NCI-H2196 (cell line): Measurements from ENCODE around the gene POLR3B.

ENCODE experiments used
- DNase-seq: peaks from one replicate; lab custom pipeline; 2025; ENCODE audit not compliant: unreplicated experiment; lab: John Stamatoyannopoulos, UW

Gene POLR3B

DNA sequence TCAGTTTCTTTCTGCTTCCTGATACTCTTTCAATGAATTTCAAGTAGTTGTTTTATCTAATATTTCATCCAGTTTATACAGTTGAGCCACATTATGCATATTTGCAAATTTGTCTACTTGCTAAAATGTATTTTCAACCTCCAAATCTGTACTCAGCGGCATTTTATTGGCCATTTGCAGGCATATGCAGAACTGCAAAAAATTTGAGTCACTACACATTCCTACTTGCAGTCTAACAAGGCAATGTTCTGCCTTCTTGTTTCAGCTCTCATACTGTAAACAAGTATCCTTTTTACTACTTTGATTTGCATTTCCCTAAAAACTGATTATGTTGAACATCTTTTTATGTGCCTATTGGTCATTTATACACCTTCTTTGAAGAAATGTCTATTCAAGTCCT, 55.0 kb downstream of the POLR3B start:
- no peak for DNase-seq

DNA sequence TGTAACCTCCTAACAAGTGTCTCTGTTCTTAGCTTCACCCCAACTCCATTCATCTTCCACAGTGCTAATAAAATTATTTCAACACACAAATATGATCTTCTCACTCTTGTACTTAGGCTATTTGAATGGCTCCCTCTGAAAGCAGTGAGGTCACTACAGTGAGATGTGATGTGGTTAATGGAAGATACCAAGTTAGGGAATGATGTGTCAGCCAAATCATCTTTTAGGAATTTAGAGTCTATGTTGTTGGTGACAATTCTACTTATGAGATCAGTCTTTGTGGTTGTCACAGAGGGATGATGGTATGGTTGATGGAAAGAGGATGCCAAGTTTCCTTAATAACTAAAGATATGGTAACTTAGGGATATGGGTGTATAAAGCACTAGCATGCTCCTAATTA, 57.6 kb downstream of the POLR3B start:
- no peak for DNase-seq

DNA sequence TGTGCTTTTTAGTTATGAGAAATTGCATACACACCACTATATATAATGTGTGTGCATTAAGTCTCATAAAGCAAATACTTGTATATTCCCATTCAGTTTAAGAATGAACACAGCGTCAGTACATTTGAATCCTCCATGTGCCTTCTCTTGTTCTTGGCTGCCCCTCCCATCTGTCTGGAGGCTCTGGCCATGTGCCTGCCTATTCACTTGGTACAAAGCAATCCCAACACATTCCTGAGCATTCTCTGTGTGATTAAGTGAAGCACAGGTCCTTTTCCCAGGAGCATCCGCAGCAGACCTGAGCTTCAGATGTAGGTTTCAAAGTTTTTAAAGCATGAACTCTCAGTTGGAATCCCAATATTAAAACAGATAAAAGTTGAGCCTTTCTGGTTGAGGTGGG, 58.7 kb downstream of the POLR3B start:
- no peak for DNase-seq

DNA sequence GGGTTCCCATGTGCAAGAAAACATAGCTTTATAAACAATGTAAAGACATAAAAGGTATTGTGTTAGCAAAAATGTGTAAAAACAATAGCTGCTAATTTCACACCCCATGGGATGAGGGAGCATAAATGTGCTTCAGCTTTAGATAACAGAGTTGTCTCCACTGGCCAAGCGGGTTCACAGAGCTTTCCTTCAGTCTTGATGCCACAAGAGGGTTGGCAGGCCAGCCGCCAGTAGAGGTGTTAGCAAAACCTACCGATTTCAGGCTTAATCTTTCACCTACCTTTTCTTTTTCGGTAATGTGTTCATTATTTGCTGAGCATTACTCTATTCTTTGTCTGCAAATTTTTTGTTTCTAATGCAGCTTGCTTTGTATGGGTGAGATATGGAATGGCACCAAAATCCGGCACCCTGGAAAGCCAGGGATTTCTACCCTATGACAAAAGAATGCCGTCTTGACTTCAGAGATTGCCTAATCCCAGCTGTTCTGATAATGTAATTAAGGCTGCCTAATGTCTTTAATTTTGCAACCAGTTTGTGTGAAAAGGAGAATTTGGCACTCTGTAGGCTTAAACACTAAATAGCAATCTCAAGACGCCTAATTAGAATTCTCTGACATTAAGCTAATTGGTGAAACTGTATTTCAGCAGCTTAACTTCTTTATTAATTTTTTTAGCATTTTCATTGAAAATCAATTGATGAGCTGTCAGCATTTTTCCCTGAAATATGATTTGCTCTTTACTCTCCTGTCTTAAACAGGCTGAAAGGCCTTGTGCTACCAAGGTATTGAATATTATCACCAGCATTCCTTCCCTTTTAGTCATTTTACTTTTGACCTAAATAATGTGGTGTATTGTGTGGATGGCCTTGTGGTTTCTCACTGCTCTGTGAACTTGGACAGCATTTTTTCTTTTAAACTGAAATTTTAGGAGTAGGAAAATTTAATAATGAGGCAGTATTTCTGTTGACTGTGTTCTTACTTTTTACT, 60.7 kb downstream of the POLR3B start:
- no peak for DNase-seq

DNA sequence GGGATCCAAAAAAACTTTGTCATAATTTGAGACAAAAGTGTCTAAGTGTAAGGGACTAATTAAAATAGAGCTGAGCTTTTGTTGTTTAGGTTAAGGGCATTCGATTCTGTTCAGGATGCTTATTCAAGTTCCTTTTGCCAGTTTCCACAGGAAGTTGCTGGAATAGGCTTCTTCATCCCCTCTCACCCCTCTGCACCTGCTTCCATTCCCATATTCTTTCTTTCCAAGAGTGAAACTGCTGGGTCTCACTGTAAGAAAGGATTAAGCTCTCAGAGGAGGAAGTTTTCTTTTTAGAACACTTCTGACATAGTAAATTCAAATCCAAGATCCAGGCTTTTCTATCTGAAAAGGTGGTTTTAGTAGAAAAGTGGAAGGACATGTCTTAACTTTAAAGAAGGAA, 61.4 kb downstream of the POLR3B start:
- DNase-seq = no peak

DNA sequence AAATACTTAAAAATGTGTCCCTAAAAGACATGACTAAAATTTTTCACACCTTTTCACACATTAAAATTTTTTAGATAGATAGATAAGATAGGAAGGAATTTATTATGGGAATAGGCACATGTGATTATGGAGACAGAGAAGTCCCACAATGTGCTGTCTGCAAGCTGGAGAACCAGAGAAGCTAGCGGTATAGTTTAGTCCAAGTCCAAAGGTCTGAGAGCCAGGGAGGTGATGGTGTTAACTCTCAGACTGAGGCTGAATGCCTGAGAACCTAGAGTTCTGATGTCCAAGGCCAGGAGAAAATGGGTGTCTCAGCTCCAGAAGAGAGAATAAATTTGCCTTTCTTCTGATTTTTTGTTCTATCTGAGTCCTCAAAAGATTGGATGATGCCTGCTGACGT, 65.7 kb downstream of the POLR3B start:
- DNase-seq = no peak

DNA sequence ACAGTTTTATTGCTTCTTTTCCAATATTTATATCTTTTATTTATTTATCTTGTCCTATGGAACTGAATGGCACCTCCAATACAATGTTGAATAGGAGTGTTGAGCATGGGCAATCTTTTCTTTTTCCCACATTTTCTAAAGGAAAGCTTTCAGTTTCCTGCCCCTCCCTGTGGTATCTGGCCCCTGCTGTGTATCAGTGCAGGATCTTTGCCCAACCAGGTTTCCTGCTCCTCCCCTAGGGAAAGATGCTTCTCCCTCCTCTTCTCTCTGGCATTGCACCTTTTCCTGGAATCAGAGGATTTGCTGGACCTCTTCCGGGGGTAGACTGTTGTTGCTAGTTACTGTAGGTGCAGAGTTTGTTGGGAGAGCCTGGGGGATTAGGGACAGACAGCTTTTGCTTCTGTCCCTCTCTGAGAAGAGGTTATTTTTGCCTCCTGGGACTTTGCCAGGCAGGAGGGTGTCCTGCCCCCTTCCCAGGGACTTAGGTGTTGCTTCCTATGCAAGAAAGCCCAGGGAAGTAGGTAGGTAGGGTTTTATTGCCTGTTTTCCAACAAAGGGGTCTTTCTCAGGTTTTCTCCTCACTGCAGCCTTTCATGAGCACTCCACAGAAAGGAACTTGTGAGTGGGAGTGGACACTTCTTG, 67.6 kb downstream of the POLR3B start:
- no peak for DNase-seq

DNA sequence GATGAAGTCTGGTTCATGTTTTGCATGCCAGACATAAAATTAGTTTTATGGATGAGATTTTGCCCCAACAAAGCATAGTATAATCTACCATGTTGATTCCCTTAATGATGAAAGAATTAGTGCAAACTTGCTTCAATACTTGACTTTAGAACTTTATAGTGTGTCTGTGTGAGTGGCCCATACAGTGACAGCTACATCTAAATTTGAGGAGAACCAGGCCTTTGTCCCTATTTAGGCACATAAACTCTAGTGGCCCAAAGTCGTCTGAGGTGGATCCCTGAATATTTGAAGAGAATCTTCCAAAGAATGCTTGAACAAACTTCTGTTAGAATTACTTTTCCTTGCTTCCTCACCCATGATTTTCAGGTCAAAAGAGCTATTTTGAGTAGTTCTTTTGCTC, 70.4 kb downstream of the POLR3B start:
- no peak for DNase-seq

DNA sequence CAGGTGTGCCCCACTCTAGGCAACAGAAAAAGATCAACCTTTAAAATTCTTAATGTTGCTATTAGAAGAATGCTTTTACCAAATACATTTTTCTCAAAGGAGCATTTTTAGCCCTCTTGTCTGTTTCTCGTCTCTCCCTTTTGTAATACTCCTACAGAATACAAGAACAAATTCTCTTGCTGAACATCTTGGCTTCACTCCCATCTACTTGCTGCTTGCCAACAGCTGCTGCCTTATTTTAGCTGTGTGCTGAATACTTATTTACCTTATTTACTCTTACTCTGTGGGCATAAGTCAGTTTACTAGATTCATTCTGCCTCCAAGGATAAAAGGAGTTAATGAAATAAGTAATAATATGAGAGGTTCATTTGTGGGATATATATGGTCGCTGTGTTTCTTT, 70.8 kb downstream of the POLR3B start:
- no peak for DNase-seq

DNA sequence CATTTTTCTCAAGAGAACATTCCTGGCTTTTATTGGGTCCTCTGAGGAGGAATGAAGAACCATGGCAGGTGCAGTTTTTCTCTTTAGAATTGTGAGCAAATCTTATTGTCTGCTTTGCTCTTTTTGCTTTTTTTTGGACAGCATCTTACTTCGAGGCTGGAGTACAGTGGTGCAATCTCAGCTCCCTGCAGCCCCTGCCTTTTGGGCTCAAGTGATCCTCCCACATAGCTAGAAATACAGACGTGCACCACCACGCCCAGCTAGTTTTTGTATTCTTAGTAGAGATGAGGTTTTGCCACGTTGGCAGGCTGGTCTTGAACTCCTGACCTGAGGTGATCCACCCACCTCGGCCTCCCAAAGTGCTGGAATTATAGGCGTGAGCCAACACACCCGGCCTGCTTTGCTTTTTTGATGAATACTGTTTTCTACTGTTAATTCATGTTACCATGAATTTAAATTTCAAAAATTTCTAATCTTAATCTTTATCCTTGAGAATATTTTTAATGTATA, 71.5 kb downstream of the POLR3B start:
- DNase-seq = no peak

DNA sequence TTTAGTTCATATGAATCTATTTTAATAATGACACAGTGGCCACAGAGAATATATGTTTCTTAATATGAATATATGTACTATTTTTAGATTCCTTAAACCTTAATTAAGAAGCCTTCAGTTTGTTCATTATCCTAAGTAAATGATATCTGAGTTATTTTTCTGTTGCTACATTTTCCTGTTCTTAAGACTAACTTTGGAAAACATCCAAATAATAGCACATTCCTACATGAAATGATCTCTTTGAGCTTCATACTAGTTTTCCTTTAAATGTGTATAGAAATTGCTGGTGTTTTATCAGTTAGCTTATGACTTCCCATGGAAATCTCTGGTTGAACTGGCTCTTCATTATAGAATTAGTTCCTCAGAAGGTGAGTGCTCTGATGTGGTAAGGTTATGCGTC, 72.1 kb downstream of the POLR3B start:
- no peak for DNase-seq

DNA sequence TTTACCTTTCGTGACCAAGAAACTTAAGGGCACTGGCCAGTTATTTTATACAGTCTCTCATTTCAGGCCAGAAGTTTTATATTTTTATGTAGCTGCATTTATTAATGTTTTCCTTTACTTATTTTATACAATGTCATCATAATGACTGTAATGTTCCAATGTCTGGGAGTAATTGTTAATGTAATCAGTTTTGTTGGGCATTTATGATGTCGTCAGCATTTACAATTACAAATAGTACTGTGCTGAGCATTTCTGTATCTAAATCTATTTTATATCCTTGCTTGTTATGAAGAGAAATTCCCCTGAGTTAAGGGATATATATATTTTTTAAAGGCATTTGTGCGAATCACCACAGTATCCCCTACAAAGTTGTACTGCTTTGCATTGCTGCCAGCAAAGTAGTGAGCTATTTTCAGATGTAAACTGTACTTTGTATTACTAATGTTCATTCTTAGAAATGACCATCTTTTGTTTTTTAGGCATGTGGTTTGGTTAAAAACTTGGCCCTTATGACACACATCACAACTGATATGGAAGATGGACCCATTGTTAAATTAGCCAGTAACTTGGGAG, 74.4 kb downstream of the POLR3B start:
- DNase-seq = no peak

DNA sequence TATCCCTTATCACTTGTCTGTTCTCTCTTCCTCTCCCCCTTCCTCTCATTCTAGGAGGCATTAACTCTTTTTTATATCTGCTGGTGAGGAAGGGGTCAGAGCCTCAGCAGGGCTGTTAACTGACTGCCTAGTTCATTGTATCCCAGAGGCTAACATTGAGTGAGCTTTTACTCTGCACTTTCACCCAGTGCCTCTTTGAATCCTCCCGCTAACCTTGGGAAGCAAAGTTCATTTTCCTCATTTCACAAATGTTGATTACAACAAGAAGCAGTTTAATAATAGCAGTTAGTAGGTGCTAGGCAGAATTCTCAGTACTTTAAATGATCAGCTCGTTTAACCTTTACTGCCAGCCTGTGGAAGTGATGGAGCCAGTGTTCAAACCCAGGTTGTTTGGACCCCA, 75.5 kb downstream of the POLR3B start:
- no peak for DNase-seq

DNA sequence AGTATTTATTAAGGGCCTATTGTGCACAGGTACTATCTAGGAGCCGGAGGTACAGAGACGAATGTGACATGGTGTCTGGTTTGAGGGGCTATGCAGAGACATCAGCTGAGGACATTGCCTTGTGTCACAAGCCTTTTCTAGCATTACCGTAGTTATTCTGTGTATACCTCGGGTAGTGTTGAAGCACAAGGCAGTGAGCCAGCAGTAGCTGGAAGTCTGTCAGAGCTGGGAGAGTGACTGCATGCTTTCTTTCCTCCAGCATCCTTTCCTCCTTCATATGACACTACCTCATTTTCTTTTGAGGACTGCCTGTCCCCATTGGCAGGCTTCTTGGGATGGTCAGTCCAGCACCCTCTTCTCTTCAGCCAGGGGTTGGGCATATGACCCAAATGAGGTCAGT, 77.0 kb downstream of the POLR3B start:
- DNase-seq = no peak

DNA sequence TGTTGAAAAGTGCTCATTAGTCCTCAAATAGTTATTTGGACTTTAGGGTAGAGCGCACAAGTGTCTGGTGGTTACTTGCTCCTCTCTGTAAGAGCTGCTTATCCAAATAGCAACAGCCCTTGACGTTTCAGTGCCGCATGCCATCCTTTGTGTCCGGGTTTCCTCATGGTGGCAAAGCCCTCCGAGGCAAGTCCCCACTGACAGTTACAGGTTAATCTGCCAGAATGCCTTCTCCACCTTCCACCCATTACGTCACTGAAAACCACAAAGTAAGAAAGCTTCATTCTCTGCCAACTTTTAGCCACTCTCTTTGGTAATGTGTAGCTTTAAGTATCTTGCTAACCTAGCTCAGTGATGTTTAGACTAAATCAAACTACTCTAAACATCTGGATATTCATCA, 78.6 kb downstream of the POLR3B start:
- DNase-seq = no peak

DNA sequence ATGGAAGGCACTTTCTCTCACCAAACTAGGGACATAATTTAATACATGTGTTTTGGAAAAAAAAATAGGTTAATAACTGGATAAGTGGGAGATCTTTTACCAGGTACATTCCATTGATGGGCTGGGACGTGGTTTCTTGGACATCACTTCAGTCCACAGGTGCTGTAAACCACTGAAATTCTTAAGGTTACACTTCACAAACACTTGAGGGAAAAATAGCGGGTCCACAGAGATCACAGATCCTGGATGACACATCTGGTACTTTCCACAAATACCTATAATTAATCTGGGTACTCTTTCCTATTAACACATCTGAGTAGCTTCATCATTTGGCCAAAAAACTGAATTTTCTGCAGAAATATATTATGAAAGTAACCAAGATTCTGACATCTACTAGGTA, 85.0 kb downstream of the POLR3B start:
- no peak for DNase-seq

DNA sequence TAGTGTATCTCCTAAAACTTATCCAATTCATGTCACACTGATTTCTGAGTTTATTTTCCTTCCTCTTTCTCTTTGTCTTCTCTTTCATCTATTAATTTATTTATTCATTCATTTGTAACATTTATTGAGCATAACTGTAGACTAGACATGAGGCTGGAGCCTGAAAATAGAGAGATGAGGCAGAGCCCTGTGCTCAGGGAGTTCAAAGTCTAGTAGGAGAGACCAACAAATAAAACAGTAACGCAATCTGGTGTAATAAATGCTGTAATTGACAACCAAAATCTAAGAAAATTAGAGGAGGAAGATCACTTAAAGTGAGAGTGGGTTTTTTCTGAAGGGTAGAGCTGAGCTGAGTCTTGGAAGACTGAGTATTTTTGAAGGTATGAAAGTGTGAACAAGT, 87.5 kb downstream of the POLR3B start:
- no peak for DNase-seq

DNA sequence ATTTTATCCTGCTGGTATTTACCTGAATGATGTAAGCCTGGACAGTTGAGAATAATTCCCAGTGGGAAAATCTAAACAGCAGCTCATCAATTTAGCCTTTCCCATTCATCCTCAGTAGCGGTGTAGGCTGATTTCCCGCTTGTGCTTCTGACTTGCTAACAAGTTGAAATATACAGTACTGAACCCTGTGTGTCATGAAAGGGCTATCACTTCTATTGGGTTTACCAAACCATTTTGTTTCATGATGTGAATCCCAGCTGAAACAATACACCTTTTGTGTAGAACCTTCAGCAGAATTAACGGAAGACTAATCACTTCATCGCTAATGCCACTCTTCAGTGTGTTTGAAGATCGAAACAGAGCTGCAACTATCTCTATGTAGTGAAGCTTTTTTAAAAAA, 88.4 kb downstream of the POLR3B start:
- no peak for DNase-seq

DNA sequence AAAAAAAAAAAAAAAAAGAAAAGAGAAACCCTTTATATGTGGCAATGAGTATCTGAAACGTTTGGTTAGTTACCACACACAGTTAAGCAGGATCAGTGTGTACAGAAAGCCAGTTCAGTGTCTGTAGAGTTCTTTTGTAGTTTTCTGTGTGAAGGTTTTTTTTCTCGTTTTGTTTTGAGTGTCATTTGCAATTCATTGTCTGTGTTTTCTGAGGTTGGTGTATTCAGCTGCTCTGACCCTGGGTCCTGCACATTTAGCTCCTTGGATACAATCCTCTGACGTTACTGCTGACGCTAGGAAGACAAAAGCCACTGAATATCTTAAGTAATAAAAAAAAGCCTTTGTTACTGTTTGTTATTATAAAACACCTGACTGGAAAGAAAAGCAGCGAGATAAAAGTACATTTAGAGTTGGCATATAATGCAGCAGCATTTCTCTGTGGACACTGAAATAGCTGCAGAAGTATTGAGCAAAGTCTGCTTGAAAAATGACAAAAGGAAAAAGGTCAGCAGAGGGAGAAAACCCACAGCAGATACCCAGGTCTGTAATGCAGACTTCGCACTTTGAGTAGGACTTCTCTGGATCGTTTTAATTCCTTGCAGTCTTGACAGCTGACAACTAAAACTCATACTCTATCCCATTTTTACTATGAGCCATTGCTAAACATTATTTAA, 89.0 kb downstream of the POLR3B start:
- no peak for DNase-seq

DNA sequence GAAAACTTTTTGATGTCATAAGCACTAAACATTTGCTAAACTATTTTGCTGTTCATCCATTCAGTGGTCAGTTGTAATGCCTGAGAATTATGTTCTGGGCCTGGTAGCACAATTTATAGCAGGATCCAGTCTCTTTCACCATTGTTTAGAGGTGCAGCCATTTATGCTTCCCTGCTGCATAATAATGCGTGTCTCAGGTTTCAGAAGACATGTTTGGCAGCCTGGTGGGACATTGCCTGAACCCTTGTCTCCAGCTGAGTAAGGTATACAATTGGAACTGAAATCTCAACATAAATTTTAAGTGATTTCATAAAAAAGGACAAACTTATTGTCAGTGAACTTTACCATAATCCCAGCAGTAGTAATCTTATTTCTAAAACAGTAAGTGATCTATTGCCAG, 94.8 kb downstream of the POLR3B start:
- no peak for DNase-seq

DNA sequence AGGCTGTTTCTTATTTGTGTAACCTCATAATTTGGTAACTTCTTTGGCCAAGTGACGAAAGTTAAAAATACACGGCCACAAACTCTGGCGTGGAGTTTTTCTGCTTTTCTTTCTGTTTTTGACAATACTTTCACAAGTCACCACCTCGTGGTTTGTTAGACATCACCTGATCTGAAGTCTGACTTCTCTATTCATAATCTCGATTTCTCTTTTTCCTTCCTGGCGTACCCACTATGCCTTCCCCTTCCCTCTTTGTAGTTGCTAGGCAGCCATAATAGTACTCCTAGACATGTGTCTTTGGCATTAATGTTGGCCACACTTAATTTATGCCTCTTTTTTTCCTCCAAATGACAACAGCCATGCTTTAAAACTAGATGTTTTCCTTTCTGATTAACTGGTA, 97.6 kb downstream of the POLR3B start:
- no peak for DNase-seq
